ENCODE results near the gene KIAA0319L. TPM values are rescaled to one million over a fixed set of nuclear protein-coding genes. Genes with fewer than 3 reads are reported as not detected.

The KIAA0319L gene
- total RNA-seq, 4 donors from 2014 or later: 91.7 to 112 (median 97.6) TPM

- no peak overlapping the region for H3K4me3 ChIP-seq
- no peak overlapping the region for H3K27ac ChIP-seq
- intact Hi-C loops (cut with DNase I; ENCODE audit: low total_unique reads): loop anchor here (5.0 kb wide), 2 partner anchors 113 to 162 kb away; no protein-coding TSS in a partner anchor
- DNase-seq: no peak
- no peaks in the 10 kb centered on the region for H3K36me3 ChIP-seq
- H3K27me3 ChIP-seq: no peaks in the 10 kb centered on the region
- no peaks in the 10 kb centered on the region for H3K9me3 ChIP-seq
- WGBS, 2 donors (ENCODE audit: low coverage in 1 of 2): 82% methylated on average over 17 of the region's 28 CpGs; no CpG with 5 or more reads in 1 of the 2 donors
- TF ChIP-seq POLR2AphosphoS5 (IDR thresholded peaks at IDR 0.05): no peak
- TF ChIP-seq EP300 (IDR thresholded peaks at IDR 0.05; ENCODE audit: low read depth): no peak
- no peak for TF ChIP-seq CTCF (IDR thresholded peaks at IDR 0.05)
- TF ChIP-seq POLR2A (IDR thresholded peaks at IDR 0.05): no peak
- in situ Hi-C loops (cut with MboI; ENCODE audit: low pct_ligation_motif_present in 1 of 4, low pct_unique_long_range_greater_than_20kb in 1 of 4, low sequenced_read_pairs in 3 of 4): loop anchor here (5.0 to 25.0 kb wide), 8 partner anchors 103 to 378 kb away; partner anchors contain the start of gene SFPQ (in 2 of the 4)
- no peaks in the 10 kb centered on the region for H3K4me1 ChIP-seq
These were observed 7.9 kb upstream of the KIAA0319L start for GRCh38 chr1:35564884-35565741.

DNA sequence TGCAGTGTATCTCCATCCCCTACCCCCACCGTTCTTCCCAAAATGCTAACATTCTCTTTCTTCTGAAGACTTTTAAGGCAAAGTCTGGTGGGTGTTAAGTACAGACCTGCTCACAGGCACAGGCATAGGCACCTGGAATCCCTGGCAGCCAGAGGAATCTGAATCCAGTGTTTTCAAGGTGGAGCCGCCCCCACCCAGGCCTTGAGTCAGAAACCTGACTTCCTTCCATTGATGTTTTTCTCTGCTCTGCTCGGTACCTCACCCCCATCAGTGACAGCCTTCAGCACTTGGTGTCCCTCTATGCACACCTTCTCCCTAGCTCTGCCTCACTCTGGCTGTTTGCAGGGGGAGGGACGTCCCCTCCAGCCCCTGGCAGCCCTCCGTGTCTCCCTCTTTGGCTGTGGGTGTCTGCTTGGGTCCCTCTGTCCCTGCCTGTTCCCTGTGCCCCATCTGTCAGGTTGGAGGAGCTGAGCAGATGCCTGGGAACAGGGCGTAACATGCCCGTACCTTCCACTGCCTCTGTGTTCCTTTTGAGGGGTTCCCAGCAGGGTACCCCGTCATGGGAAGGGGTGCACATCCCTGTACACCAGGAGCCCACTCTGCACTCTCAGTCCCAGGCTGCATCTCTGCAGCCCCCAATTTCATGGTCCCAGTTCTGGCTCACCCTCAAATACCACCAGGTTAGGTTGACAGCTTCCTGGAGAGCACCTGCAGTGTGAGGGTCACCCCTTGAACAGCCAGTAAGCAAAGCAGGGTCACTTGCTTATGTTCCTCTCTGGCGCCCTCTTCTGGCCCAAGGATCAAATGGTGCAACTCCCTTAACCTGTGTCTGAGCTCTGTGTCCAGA is 7.1 kb upstream of the KIAA0319L start:
- H3K4me3 ChIP-seq: no peak overlapping the region
- no peaks in the 10 kb centered on the region for H3K27me3 ChIP-seq
- H3K4me1 ChIP-seq: no peaks in the 10 kb centered on the region
- no peak overlapping the region for H3K27ac ChIP-seq
- H3K36me3 ChIP-seq: no peaks in the 10 kb centered on the region
- WGBS, 2 donors (ENCODE audit: low coverage in 1 of 2): 76 to 87% methylated on average over 3 to 9 of the region's 9 CpGs
- TF ChIP-seq POLR2AphosphoS5 (IDR thresholded peaks at IDR 0.05): no peak
- TF ChIP-seq CTCF (IDR thresholded peaks at IDR 0.05): peak; percentile 64 to 83 (median 75)
- DNase-seq: peak; percentile 80
- in situ Hi-C loops (cut with MboI; ENCODE audit: low pct_ligation_motif_present in 1 of 4, low pct_unique_long_range_greater_than_20kb in 1 of 4, low sequenced_read_pairs in 3 of 4) (loop anchor here in 3 of 4 donors (5.0 to 25.0 kb wide), 5 partner anchors 102 to 377 kb away; partner anchors contain the start of gene SFPQ (in 2 of the 3)), intact Hi-C loops (cut with DNase I; ENCODE audit: low total_unique reads) (loop anchor here (5.0 kb wide), 1 partner anchor 112 kb away; no protein-coding TSS in a partner anchor)
- no peaks in the 10 kb centered on the region for H3K9me3 ChIP-seq

GRCh38 chr1:35563166-35563565 is 6.0 kb upstream of the KIAA0319L start:
- DNase-seq: no peak
- TF ChIP-seq POLR2A (IDR thresholded peaks at IDR 0.05): no peak
- TF ChIP-seq EP300 (IDR thresholded peaks at IDR 0.05; ENCODE audit: low read depth): no peak
- TF ChIP-seq POLR2AphosphoS5 (IDR thresholded peaks at IDR 0.05): no peak
- TF ChIP-seq CTCF (IDR thresholded peaks at IDR 0.05): no peak
- in situ Hi-C loops (cut with MboI; ENCODE audit: low pct_ligation_motif_present in 1 of 4, low pct_unique_long_range_greater_than_20kb in 1 of 4, low sequenced_read_pairs in 3 of 4): loop anchor here in 3 of 4 donors (5.0 to 25.0 kb wide), 5 partner anchors 101 to 376 kb away; partner anchors contain the start of gene SFPQ (in 2 of the 3)
- WGBS, 2 donors (ENCODE audit: low coverage in 1 of 2): 68 to 82% methylated on average over 4 to 12 of the region's 12 CpGs
- no peak overlapping the region for H3K4me3 ChIP-seq
- no peak overlapping the region for H3K27ac ChIP-seq
- no peaks in the 10 kb centered on the region for H3K9me3 ChIP-seq
- intact Hi-C loops (cut with DNase I; ENCODE audit: low total_unique reads): loop anchor here (5.0 kb wide), 1 partner anchor 111 kb away; no protein-coding TSS in a partner anchor
- H3K27me3 ChIP-seq: no peaks in the 10 kb centered on the region
- peaks cover 3 to 10% (median 7%) of the 10 kb centered on the region in 4 donors for H3K4me1 ChIP-seq
- H3K36me3 ChIP-seq: no peaks in the 10 kb centered on the region

Measured in transverse colon (tissue), 4 donors.